ENCODE measurements around the gene SUN1.

The SUN1 gene

DNA sequence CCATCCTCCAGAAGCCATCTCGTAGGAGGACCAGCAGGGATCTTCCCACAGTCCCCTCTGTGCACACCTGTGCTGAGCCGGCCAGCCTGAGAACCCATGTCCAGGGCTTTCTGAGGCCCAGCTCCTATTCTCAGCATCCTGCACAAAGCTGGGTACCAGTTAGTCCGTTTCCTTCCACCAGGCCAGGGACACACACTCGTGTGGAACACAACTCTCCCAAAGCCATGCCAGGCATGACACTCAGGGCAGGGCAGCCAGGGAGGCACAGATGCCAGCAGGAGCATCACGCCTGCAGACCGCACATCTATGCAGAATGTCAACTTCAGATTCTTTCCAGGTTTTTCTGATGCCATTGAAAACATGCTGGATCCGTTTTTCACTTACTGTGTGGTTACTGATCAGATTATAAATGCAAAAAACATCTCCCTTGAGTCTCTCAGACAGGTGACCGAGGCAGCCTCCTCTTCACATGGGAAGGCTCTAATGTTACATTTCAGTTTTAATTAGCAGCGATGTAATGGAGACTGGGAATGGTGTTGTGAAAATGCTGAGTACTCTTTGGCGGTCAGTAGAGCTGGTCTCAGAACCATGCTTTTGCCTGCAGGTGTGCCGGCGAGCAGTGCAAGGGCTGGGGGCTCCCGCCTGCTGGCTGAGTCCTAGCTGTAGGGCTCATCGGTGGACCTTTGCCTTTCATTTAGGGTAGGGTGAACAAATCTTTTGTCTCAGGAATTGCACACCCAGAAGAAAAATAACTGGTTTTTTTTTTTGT, 3.3 kb upstream of the SUN1 start:
- no peak for ATAC-seq
- no peak for TF ChIP-seq ZNF565 (CRISPR knock-in tag; conservative IDR thresholded peaks at IDR 0.05; ENCODE audit: low read depth)
- no peak for TF ChIP-seq RARB (CRISPR knock-in tag; IDR thresholded peaks at IDR 0.05)
- no peak for TF ChIP-seq ISL1 (CRISPR knock-in tag; IDR thresholded peaks at IDR 0.05)
- no peak for TF ChIP-seq SNAI2 (CRISPR knock-in tag; IDR thresholded peaks at IDR 0.05)
- TF ChIP-seq TCF4 (CRISPR knock-in tag; IDR thresholded peaks at IDR 0.05; ENCODE audit: borderline replicate concordance): no peak
- TF ChIP-seq, protein P1, sequence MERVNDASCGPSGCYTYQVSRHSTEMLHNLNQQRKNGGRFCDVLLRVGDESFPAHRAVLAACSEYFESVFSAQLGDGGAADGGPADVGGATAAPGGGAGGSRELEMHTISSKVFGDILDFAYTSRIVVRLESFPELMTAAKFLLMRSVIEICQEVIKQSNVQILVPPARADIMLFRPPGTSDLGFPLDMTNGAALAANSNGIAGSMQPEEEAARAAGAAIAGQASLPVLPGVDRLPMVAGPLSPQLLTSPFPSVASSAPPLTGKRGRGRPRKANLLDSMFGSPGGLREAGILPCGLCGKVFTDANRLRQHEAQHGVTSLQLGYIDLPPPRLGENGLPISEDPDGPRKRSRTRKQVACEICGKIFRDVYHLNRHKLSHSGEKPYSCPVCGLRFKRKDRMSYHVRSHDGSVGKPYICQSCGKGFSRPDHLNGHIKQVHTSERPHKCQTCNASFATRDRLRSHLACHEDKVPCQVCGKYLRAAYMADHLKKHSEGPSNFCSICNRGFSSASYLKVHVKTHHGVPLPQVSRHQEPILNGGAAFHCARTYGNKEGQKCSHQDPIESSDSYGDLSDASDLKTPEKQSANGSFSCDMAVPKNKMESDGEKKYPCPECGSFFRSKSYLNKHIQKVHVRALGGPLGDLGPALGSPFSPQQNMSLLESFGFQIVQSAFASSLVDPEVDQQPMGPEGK (CRISPR knock-in tag; IDR thresholded peaks at IDR 0.05; ENCODE audit: borderline replicate concordance): no peak
- no peak for TF ChIP-seq ESRRG (CRISPR knock-in tag; IDR thresholded peaks at IDR 0.05)
- no peak for TF ChIP-seq ZNF70 (CRISPR knock-in tag; IDR thresholded peaks at IDR 0.05)
- TF ChIP-seq, protein P2, sequence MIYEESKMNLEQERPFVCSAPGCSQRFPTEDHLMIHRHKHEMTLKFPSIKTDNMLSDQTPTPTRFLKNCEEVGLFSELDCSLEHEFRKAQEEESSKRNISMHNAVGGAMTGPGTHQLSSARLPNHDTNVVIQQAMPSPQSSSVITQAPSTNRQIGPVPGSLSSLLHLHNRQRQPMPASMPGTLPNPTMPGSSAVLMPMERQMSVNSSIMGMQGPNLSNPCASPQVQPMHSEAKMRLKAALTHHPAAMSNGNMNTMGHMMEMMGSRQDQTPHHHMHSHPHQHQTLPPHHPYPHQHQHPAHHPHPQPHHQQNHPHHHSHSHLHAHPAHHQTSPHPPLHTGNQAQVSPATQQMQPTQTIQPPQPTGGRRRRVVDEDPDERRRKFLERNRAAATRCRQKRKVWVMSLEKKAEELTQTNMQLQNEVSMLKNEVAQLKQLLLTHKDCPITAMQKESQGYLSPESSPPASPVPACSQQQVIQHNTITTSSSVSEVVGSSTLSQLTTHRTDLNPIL (CRISPR knock-in tag; IDR thresholded peaks at IDR 0.05; ENCODE audit: low read depth): no peak

DNA sequence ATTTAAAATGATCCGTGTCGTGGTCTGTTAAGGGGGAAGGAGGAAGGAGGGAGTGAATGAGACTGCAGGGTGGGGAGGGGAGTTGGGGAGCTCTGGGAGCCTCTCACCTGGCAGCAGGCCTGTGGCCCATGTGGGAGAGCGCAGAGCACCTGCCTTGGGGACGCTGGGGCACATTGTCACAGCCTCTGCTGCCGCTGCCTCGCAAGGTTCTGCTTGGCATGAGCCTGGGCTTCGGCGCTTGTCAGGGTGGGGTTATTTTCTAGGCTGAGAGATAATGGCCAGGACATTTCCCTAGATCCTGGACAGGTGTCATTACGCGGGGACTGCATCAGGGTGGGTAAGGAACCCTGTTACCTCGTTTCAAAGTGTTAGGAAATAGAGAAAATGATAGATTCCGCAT, 2.2 kb upstream of the SUN1 start:
- no peak for TF ChIP-seq ZNF8 (CRISPR knock-in tag; IDR thresholded peaks at IDR 0.05)
- TF ChIP-seq RARB (CRISPR knock-in tag; IDR thresholded peaks at IDR 0.05): no peak
- no peak for ATAC-seq

DNA sequence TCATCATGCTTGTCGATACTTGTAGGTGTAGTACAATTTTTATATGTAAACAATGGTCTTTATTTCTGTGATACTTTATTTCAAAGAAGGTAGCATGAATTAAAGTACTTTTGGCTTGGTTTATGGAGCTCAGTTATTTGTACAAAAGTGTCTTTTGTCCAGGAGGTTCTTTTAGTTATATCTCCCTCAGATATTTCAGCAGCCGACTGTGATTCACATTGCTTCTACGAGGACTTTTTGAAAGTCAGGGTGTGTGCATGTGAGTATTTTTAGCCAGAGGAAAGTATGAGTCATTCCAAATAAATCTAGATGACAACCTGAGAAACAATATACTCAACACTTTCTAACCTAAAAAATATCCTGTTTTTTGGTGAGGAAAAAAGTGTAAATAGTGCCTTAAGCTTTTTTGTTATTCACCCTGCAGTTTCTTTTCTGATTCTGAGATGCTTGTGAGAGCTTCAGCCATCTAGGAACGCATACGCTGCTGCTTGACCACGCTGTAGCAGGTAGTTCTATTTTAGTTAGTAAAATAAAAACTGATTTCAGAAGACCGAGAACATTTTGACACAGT, 595 bp upstream of the SUN1 start:
- TF ChIP-seq, protein P2 (CRISPR knock-in tag; IDR thresholded peaks at IDR 0.05; ENCODE audit: low read depth): no peak
- TF ChIP-seq ZNF565 (CRISPR knock-in tag; conservative IDR thresholded peaks at IDR 0.05; ENCODE audit: low read depth) (no peak), ZNF8 (CRISPR knock-in tag; IDR thresholded peaks at IDR 0.05) (no peak), ZC3H10 (CRISPR knock-in tag; IDR thresholded peaks at IDR 0.05) (peak; percentile 58; the same call in 1 of the 2 replicates), ISL1 (CRISPR knock-in tag; IDR thresholded peaks at IDR 0.05) (peak; percentile 43; the same call in 1 of the 2 replicates)
- ATAC-seq: peak; percentile 84

DNA sequence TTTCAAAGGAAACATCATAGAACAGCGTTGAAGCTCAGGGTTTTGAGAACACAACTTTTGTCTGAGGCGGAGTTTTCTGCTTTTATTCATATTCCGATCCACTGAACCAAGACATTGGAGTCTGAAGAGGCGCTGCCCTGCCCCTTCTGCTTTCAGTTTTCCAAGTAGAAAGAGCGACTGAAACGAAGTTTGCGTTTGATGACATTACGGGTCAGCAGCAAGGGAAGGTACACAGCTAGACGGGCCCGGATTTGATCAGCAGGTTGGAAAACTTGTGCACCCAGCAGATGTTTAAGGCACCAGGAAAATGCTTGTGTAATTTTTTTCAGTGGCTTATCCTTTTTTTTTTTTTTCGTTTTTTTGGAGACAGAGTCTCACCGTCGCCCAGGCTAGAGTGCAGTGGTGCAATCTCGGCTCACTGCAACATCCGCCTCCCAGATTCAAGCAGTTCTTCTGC, 720 bp downstream of the SUN1 start:
- no peak for TF ChIP-seq TOX (CRISPR knock-in tag; IDR thresholded peaks at IDR 0.05; ENCODE audit: borderline replicate concordance)
- no peak for TF ChIP-seq OSR1 (CRISPR knock-in tag; IDR thresholded peaks at IDR 0.05)
- TF ChIP-seq, protein P3, sequence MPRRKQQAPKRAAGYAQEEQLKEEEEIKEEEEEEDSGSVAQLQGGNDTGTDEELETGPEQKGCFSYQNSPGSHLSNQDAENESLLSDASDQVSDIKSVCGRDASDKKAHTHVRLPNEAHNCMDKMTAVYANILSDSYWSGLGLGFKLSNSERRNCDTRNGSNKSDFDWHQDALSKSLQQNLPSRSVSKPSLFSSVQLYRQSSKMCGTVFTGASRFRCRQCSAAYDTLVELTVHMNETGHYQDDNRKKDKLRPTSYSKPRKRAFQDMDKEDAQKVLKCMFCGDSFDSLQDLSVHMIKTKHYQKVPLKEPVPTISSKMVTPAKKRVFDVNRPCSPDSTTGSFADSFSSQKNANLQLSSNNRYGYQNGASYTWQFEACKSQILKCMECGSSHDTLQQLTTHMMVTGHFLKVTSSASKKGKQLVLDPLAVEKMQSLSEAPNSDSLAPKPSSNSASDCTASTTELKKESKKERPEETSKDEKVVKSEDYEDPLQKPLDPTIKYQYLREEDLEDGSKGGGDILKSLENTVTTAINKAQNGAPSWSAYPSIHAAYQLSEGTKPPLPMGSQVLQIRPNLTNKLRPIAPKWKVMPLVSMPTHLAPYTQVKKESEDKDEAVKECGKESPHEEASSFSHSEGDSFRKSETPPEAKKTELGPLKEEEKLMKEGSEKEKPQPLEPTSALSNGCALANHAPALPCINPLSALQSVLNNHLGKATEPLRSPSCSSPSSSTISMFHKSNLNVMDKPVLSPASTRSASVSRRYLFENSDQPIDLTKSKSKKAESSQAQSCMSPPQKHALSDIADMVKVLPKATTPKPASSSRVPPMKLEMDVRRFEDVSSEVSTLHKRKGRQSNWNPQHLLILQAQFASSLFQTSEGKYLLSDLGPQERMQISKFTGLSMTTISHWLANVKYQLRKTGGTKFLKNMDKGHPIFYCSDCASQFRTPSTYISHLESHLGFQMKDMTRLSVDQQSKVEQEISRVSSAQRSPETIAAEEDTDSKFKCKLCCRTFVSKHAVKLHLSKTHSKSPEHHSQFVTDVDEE (CRISPR knock-in tag; IDR thresholded peaks at IDR 0.05): no peak
- ATAC-seq: no peak

DNA sequence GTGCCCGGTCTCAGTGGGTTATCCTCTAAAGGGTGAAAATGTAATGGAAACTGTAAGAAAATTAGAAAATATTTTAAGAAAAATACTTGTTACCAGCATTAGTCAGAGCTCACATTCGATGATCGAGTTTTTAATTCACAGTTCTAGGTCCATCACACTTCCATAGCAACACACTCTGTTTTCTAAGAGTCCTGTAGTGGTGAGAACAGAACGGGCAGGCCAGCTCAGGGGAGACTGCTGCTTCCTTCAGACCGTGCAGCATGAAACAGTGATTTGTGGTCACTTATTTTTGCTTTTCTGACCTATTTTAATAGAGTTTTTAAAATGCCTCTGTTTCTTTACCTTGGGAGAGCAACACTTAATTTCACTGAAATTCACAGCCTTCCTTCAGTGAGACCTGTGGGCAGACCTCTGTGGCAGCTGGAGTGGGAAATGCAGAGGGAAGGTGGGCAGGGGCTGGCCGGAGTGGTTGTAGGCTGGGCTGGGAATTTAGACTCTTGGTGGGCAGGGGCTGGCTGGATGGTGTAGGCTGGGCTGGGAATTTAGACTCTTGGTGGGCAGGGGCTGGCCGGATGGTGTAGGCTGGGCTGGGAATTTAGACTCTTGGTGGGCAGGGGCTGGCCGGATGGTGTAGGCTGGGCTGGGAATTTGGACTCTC, 1.5 kb downstream of the SUN1 start:
- ATAC-seq: no peak
- TF ChIP-seq ZNF8 (CRISPR knock-in tag; IDR thresholded peaks at IDR 0.05) (no peak), PPARA (CRISPR knock-in tag; IDR thresholded peaks at IDR 0.05; ENCODE audit: borderline replicate concordance) (no peak), ZC3H10 (CRISPR knock-in tag; IDR thresholded peaks at IDR 0.05) (no peak), ZFP3 (CRISPR knock-in tag; IDR thresholded peaks at IDR 0.05) (no peak), GLIS3 (CRISPR knock-in tag; IDR thresholded peaks at IDR 0.05) (no peak), BACH2 (CRISPR knock-in tag; IDR thresholded peaks at IDR 0.05; ENCODE audit: borderline replicate concordance) (no peak), ISL1 (CRISPR knock-in tag; IDR thresholded peaks at IDR 0.05) (no peak), RARB (CRISPR knock-in tag; IDR thresholded peaks at IDR 0.05) (no peak), OSR1 (CRISPR knock-in tag; IDR thresholded peaks at IDR 0.05) (no peak), TOX (CRISPR knock-in tag; IDR thresholded peaks at IDR 0.05; ENCODE audit: borderline replicate concordance) (no peak), ZNF565 (CRISPR knock-in tag; conservative IDR thresholded peaks at IDR 0.05; ENCODE audit: low read depth) (no peak), ESRRG (CRISPR knock-in tag; IDR thresholded peaks at IDR 0.05) (no peak)
- TF ChIP-seq, protein P3 (CRISPR knock-in tag; IDR thresholded peaks at IDR 0.05): no peak
- TF ChIP-seq, protein P4, sequence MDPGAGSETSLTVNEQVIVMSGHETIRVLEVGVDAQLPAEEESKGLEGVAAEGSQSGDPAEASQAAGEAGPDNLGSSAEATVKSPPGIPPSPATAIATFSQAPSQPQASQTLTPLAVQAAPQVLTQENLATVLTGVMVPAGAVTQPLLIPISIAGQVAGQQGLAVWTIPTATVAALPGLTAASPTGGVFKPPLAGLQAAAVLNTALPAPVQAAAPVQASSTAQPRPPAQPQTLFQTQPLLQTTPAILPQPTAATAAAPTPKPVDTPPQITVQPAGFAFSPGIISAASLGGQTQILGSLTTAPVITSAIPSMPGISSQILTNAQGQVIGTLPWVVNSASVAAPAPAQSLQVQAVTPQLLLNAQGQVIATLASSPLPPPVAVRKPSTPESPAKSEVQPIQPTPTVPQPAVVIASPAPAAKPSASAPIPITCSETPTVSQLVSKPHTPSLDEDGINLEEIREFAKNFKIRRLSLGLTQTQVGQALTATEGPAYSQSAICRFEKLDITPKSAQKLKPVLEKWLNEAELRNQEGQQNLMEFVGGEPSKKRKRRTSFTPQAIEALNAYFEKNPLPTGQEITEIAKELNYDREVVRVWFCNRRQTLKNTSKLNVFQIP (CRISPR knock-in tag; IDR thresholded peaks at IDR 0.05; ENCODE audit: borderline replicate concordance, low read depth): no peak

Data from SK-N-SH treated with all-trans-retinoic acid at 6 μM for 48 hours (cell line).